Smooth muscle cell (in vitro differentiated cells): ENCODE measurements around the gene DAAM1. TPM values are rescaled to one million over a fixed set of nuclear protein-coding genes. Genes with fewer than 3 reads are reported as not detected.

Experiments
- DNase-seq: peaks from one replicate; lab custom pipeline; 2025; ENCODE audit not compliant: unreplicated experiment; lab: John Stamatoyannopoulos, UW
- H2AFZ ChIP-seq: fragments of 200-600 bp; sonication (generic); 2 replicates; pipeline ENCODE4 v1.6.0; 2016; ENCODE audit warnings: antibody characterized with exemption, low read depth, mild to moderate bottlenecking
- H3F3A ChIP-seq: fragments of 200-600 bp; sonication (generic); 2 replicates; pipeline ENCODE4 v1.6.0; 2017; ENCODE audit warnings: antibody characterized with exemption, low read depth
- H3K27ac ChIP-seq: fragments of 200-600 bp; sonication (generic); 2 replicates; pipeline ENCODE4 v1.5.1; 2016; ENCODE audit warnings: low read depth, mild to moderate bottlenecking
- H3K27me3 ChIP-seq: fragments of 200-600 bp; sonication (generic); 2 replicates; pipeline ENCODE4 v1.6.1; 2016; ENCODE audit warnings: low read depth, mild to moderate bottlenecking
- H3K36me3 ChIP-seq: fragments of 200-600 bp; sonication (generic); 2 replicates; pipeline ENCODE4 v1.5.1; 2016; ENCODE audit warnings: low read depth
- H3K4me1 ChIP-seq: fragments of 200-600 bp; sonication (generic); 2 replicates; pipeline ENCODE4 v1.5.1; 2016; ENCODE audit warnings: low read depth
- H3K4me2 ChIP-seq: fragments of 200-600 bp; sonication (generic); 2 replicates; pipeline ENCODE4 v1.6.0; 2016; ENCODE audit warnings: mild to moderate bottlenecking
- H3K4me3 ChIP-seq: fragments of 200-600 bp; sonication (generic); 2 replicates; pipeline ENCODE4 v1.5.1; 2016; ENCODE audit warnings: mild to moderate bottlenecking
- H3K79me2 ChIP-seq: fragments of 200-600 bp; sonication (generic); 2 replicates; pipeline ENCODE4 v1.6.0; 2016; ENCODE audit warnings: low read depth, mild to moderate bottlenecking
- H3K9ac ChIP-seq: fragments of 200-600 bp; sonication (generic); 2 replicates; pipeline ENCODE4 v1.6.0; 2016; ENCODE audit warnings: low read depth
- H3K9me3 ChIP-seq: fragments of 200-600 bp; sonication (generic); replicated peaks from 2 replicates; pipeline ENCODE4 v1.5.1; 2016; ENCODE audit warnings: low read depth
- H4K20me1 ChIP-seq: fragments of 200-600 bp; sonication (generic); 2 replicates; pipeline ENCODE4 v1.6.0; 2016; ENCODE audit warnings: low read depth
- WGBS: methylation state at CpG from one replicate; pipeline ENCODE4 v1.1.7; 2016; ENCODE audit warnings: low lambda C conversion rate; 5-methylcytosine and 5-hydroxymethylcytosine counted together
- polyA plus RNA-seq: library from polyadenylated mRNA; unstranded; fragments of >200 nt; fragmentation: Nextera tagmentation; extraction: Ambion mirVana; gene quantifications from 2 replicates; pipeline ENCODE4 v1.2.1, GENCODE V29; 2016
- total RNA-seq: library from RNA; depleted of rRNA; stranded (reverse); fragments of >200 nt; gene quantifications from 2 replicates; pipeline ENCODE4 v1.2.3, GENCODE V29; 2014
- TF ChIP-seq, protein P1 (sequence below): fragments of 200-600 bp; sonication (generic); IDR thresholded peaks from 2 replicates; pipeline ENCODE4 v1.5.1; 2017; ENCODE audit warnings: borderline replicate concordance, mild to moderate bottlenecking, antibody characterized with exemption; ENCODE audit not compliant: insufficient read depth, poor library complexity, severe bottlenecking

The DAAM1 gene
- total and polyA plus RNA-seq, 2 experiments from 2014 or later = 10.9 to 46.4 TPM

DNA sequence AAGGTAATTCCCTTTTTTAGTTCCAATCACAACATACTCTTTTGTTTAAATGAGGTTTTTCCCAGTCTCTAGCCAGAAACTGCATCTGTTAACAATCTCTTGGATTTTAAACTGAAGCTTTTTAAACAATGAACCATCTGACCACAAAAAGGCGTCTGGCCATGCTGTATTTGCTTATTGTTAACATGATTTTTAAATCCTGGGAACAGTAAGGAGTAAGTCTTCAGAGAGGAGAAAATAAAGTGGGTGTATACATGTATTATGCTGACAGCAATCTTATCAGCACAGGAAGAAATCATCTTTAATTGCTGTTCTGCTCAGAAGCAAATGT is 106.2 kb downstream of the DAAM1 start:
- no peaks in the 10 kb centered on the region for H3K9me3 ChIP-seq
- peak overlapping the region; percentile 36 for H3K4me2 ChIP-seq
- H2AFZ ChIP-seq = no peak overlapping the region
- H3K36me3 ChIP-seq = no peaks in the 10 kb centered on the region
- H3K9ac ChIP-seq = peak overlapping the region; percentile 16
- peaks cover 8% of the 10 kb centered on the region for H3K79me2 ChIP-seq
- no peak for DNase-seq
- H3K4me1 ChIP-seq = peaks cover 29% of the 10 kb centered on the region
- WGBS = 6% methylated on average over 1 of the region's 1 CpG
- H4K20me1 ChIP-seq = peaks cover 4% of the 10 kb centered on the region
- H3F3A ChIP-seq = peaks cover 26% of the 10 kb centered on the region
- H3K4me3 ChIP-seq = no peak overlapping the region
- peak overlapping the region; percentile 61 for H3K27ac ChIP-seq
- TF ChIP-seq, protein P1, sequence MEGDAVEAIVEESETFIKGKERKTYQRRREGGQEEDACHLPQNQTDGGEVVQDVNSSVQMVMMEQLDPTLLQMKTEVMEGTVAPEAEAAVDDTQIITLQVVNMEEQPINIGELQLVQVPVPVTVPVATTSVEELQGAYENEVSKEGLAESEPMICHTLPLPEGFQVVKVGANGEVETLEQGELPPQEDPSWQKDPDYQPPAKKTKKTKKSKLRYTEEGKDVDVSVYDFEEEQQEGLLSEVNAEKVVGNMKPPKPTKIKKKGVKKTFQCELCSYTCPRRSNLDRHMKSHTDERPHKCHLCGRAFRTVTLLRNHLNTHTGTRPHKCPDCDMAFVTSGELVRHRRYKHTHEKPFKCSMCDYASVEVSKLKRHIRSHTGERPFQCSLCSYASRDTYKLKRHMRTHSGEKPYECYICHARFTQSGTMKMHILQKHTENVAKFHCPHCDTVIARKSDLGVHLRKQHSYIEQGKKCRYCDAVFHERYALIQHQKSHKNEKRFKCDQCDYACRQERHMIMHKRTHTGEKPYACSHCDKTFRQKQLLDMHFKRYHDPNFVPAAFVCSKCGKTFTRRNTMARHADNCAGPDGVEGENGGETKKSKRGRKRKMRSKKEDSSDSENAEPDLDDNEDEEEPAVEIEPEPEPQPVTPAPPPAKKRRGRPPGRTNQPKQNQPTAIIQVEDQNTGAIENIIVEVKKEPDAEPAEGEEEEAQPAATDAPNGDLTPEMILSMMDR = no peak
- H3K27me3 ChIP-seq = no peaks in the 10 kb centered on the region

GRCh38 chr14:59295951-59296350 is 107.5 kb downstream of the DAAM1 start:
- Histone ChIP-seq H3K9ac (no peak overlapping the region), H3K9me3 (no peaks in the 10 kb centered on the region), H3K27me3 (no peaks in the 10 kb centered on the region), H3K4me3 (no peak overlapping the region), H3K79me2 (peaks cover 16% of the 10 kb centered on the region), H3K27ac (no peak overlapping the region), H2AFZ (no peak overlapping the region), H4K20me1 (peaks cover 4% of the 10 kb centered on the region), H3K36me3 (no peaks in the 10 kb centered on the region), H3K4me1 (peaks cover 29% of the 10 kb centered on the region), H3K4me2 (peak overlapping the region; percentile 44), H3F3A (peaks cover 26% of the 10 kb centered on the region)
- TF ChIP-seq, protein P1 = no peak
- DNase-seq = no peak

GRCh38 chr14:59296508-59296907 is 108.0 kb downstream of the DAAM1 start:
- no peak for DNase-seq
- Histone ChIP-seq H3K9ac (no peak overlapping the region), H3F3A (peaks cover 26% of the 10 kb centered on the region), H3K36me3 (no peaks in the 10 kb centered on the region), H2AFZ (no peak overlapping the region), H3K79me2 (peaks cover 16% of the 10 kb centered on the region), H3K4me3 (no peak overlapping the region), H3K4me2 (peak overlapping the region; percentile 44), H3K9me3 (no peaks in the 10 kb centered on the region), H3K27ac (no peak overlapping the region), H3K27me3 (no peaks in the 10 kb centered on the region), H3K4me1 (peaks cover 29% of the 10 kb centered on the region), H4K20me1 (peaks cover 4% of the 10 kb centered on the region)
- TF ChIP-seq, protein P1 = no peak
- WGBS = 97% methylated on average over 2 of the region's 2 CpGs

GRCh38 chr14:59297071-59297776 is 108.8 kb downstream of the DAAM1 start:
- Histone ChIP-seq H3K79me2 (peaks cover 16% of the 10 kb centered on the region), H3K4me2 (peak overlapping the region; percentile 4), H4K20me1 (peaks cover 4% of the 10 kb centered on the region), H3K4me3 (no peak overlapping the region), H3K4me1 (peaks cover 29% of the 10 kb centered on the region), H3K27ac (no peak overlapping the region), H2AFZ (no peak overlapping the region), H3K36me3 (no peaks in the 10 kb centered on the region), H3K27me3 (no peaks in the 10 kb centered on the region), H3K9ac (no peak overlapping the region), H3K9me3 (no peaks in the 10 kb centered on the region), H3F3A (peaks cover 26% of the 10 kb centered on the region)
- no peak for DNase-seq
- WGBS = 57% methylated on average over 5 of the region's 5 CpGs
- TF ChIP-seq, protein P1 = no peak
